ENCODE measurements around the gene FOXP1. TPM values are rescaled to one million over a fixed set of nuclear protein-coding genes. Genes with fewer than 3 reads are reported as not detected.

FOXP1 gene
- total RNA-seq, 1 experiment from 2014 or later: 2.9 TPM

GRCh38 chr3:71066849-71067261, 516.7 kb downstream of the FOXP1 start:
- CTCF ChIA-PET: no interaction called here
- DNase-seq (ENCODE audit: low read depth, low spot score): no peak
- H3K4me1 ChIP-seq (ENCODE audit: control insufficient read depth, insufficient read depth, low read length): no peaks in the 10 kb centered on the region; the same call in 1 of the 2 replicates
- BruUV-seq (replicated peaks): no TSS peak
- POLR2A ChIA-PET: no interaction called here
- H3K27me3 ChIP-seq (ENCODE audit: control insufficient read depth, insufficient read depth, low read length): peaks cover 5% of the 10 kb centered on the region; the same call in 1 of the 2 replicates
- no peak overlapping the region for H3K4me3 ChIP-seq (ENCODE audit: low read depth in 2 of 2, low read length in 2 of 2)
- in situ Hi-C loops (cut with HindIII; ENCODE audit: low pct_unique_long_range_greater_than_20kb, low sequenced_read_pairs) (no loop called here), intact Hi-C loops (cut with micrococcal nuclease; ENCODE audit: unreplicated experiment) (no loop called here)
- ATAC-seq: no peak
- TF ChIP-seq POLR2AphosphoS5 (IDR thresholded peaks at IDR 0.05; ENCODE audit: low read depth, low read length) (no peak), TCF7L2 (IDR thresholded peaks at IDR 0.05; ENCODE audit: low read depth, low read length) (no peak), CTCF (IDR thresholded peaks at IDR 0.05) (no peak), SIN3A (IDR thresholded peaks at IDR 0.05; ENCODE audit: borderline replicate concordance, insufficient read depth, low read depth, low read length) (no peak)
- TF ChIP-seq, protein P1, sequence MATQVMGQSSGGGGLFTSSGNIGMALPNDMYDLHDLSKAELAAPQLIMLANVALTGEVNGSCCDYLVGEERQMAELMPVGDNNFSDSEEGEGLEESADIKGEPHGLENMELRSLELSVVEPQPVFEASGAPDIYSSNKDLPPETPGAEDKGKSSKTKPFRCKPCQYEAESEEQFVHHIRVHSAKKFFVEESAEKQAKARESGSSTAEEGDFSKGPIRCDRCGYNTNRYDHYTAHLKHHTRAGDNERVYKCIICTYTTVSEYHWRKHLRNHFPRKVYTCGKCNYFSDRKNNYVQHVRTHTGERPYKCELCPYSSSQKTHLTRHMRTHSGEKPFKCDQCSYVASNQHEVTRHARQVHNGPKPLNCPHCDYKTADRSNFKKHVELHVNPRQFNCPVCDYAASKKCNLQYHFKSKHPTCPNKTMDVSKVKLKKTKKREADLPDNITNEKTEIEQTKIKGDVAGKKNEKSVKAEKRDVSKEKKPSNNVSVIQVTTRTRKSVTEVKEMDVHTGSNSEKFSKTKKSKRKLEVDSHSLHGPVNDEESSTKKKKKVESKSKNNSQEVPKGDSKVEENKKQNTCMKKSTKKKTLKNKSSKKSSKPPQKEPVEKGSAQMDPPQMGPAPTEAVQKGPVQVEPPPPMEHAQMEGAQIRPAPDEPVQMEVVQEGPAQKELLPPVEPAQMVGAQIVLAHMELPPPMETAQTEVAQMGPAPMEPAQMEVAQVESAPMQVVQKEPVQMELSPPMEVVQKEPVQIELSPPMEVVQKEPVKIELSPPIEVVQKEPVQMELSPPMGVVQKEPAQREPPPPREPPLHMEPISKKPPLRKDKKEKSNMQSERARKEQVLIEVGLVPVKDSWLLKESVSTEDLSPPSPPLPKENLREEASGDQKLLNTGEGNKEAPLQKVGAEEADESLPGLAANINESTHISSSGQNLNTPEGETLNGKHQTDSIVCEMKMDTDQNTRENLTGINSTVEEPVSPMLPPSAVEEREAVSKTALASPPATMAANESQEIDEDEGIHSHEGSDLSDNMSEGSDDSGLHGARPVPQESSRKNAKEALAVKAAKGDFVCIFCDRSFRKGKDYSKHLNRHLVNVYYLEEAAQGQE (IDR thresholded peaks at IDR 0.05; ENCODE audit: insufficient read depth in 1 of 2, low read depth in 2 of 2, low read length in 1 of 2): no peak
- no peaks in the 10 kb centered on the region for H3K36me3 ChIP-seq (ENCODE audit: control insufficient read depth, insufficient read depth, low read length)
- no peak overlapping the region for H3K27ac ChIP-seq (ENCODE audit: low read length)
- H3K9me3 ChIP-seq (ENCODE audit: control insufficient read depth, insufficient read depth, low read depth, low read length): no peaks in the 10 kb centered on the region

- ATAC-seq (no peak), DNase-seq (ENCODE audit: low read depth, low spot score) (no peak)
- in situ Hi-C loops (cut with HindIII; ENCODE audit: low pct_unique_long_range_greater_than_20kb, low sequenced_read_pairs) (no loop called here), intact Hi-C loops (cut with micrococcal nuclease; ENCODE audit: unreplicated experiment) (no loop called here)
- BruUV-seq (replicated peaks): no TSS peak
- POLR2A ChIA-PET: no interaction called here
- Histone ChIP-seq H3K27me3 (ENCODE audit: control insufficient read depth, insufficient read depth, low read length) (peaks cover 5% of the 10 kb centered on the region; the same call in 1 of the 2 replicates), H3K9me3 (ENCODE audit: control insufficient read depth, insufficient read depth, low read depth, low read length) (no peaks in the 10 kb centered on the region), H3K36me3 (ENCODE audit: control insufficient read depth, insufficient read depth, low read length) (no peaks in the 10 kb centered on the region), H3K4me3 (ENCODE audit: low read depth in 2 of 2, low read length in 2 of 2) (no peak overlapping the region), H3K27ac (ENCODE audit: low read length) (no peak overlapping the region), H3K4me1 (ENCODE audit: control insufficient read depth, insufficient read depth, low read length) (no peaks in the 10 kb centered on the region; the same call in 1 of the 2 replicates)
- CTCF ChIA-PET: no interaction called here
- TF ChIP-seq POLR2AphosphoS5 (IDR thresholded peaks at IDR 0.05; ENCODE audit: low read depth, low read length): no peak
- TF ChIP-seq CTCF (IDR thresholded peaks at IDR 0.05): no peak
- TF ChIP-seq TCF7L2 (IDR thresholded peaks at IDR 0.05; ENCODE audit: low read depth, low read length): no peak
- TF ChIP-seq SIN3A (IDR thresholded peaks at IDR 0.05; ENCODE audit: borderline replicate concordance, insufficient read depth, low read depth, low read length): no peak
- TF ChIP-seq, protein P1 (IDR thresholded peaks at IDR 0.05; ENCODE audit: insufficient read depth in 1 of 2, low read depth in 2 of 2, low read length in 1 of 2): no peak
Measured at GRCh38 chr3:71066356-71066755, 517.2 kb downstream of the FOXP1 start.

All from Panc1 (cell line).